ENCODE data around the gene ESPL1. TPM values are rescaled to one million over a fixed set of nuclear protein-coding genes. Genes with fewer than 3 reads are reported as not detected.

Gene ESPL1
- total RNA-seq, 1 donor from 2014 or later = 4.8 TPM

DNA sequence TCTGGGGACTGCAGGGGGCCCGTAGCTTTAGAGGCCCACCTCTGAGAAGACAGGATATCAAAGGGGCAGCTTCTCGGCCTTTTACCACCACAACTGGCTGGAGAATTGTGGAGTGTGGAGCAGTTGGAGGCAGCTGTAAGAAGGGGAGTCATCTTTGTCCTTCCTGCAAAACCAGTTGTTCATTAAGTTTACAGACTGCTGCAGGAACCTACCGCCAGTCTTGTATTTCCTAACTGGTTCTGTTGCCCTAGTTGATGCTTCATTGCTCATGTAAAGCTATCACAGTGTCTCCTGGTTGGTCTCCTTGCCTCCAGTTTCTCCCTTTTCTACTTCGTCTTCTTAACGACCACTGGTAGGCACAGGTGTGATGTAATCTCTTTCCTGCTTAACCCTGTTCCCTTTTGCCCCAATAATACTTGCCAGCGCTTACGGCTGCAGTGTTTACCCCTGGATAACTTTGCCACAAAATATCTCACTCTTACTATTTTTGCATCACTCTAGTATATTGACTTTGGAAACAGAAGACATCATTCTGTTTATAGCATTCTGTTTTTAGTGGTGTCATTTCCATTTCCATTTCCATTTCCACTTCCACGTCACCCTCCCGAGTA lies 11.9 kb downstream of the ESPL1 start:
- H3K4me3 Mint-ChIP-seq (ENCODE audit: unreplicated experiment) = no peak overlapping the region
- no peaks in the 10 kb centered on the region for H3K27me3 Mint-ChIP-seq (ENCODE audit: low read depth)
- peaks cover 6% of the 10 kb centered on the region for H3K4me1 Mint-ChIP-seq (ENCODE audit: low read depth)
- no peak overlapping the region for H3K27ac Mint-ChIP-seq (ENCODE audit: unreplicated experiment)
- no peaks in the 10 kb centered on the region for H3K9me3 Mint-ChIP-seq (ENCODE audit: low read depth)
- TF ChIP-seq, protein P1, sequence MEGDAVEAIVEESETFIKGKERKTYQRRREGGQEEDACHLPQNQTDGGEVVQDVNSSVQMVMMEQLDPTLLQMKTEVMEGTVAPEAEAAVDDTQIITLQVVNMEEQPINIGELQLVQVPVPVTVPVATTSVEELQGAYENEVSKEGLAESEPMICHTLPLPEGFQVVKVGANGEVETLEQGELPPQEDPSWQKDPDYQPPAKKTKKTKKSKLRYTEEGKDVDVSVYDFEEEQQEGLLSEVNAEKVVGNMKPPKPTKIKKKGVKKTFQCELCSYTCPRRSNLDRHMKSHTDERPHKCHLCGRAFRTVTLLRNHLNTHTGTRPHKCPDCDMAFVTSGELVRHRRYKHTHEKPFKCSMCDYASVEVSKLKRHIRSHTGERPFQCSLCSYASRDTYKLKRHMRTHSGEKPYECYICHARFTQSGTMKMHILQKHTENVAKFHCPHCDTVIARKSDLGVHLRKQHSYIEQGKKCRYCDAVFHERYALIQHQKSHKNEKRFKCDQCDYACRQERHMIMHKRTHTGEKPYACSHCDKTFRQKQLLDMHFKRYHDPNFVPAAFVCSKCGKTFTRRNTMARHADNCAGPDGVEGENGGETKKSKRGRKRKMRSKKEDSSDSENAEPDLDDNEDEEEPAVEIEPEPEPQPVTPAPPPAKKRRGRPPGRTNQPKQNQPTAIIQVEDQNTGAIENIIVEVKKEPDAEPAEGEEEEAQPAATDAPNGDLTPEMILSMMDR (IDR thresholded peaks at IDR 0.05) = no peak
- DNase-seq (ENCODE audit: low spot score) = no peak
- no peaks in the 10 kb centered on the region for H3K36me3 Mint-ChIP-seq (ENCODE audit: low read depth)

DNA sequence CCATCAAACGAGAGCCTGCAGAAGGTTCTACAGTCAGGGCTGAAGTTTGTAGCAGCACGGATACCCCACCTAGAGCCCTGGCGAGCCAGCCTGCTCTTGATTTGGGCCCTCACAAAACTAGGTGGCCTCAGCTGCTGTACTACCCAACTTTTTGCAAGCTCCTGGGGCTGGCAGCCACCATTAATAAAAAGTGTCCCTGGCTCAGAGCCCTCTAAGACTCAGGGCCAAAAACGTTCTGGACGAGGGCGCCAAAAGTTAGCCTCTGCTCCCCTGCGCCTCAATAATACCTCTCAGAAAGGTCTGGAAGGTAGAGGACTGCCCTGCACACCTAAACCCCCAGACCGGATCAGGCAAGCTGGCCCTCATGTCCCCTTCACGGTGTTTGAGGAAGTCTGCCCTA lies 18.3 kb downstream of the ESPL1 start:
- H3K27ac Mint-ChIP-seq (ENCODE audit: unreplicated experiment) = no peak overlapping the region

DNA sequence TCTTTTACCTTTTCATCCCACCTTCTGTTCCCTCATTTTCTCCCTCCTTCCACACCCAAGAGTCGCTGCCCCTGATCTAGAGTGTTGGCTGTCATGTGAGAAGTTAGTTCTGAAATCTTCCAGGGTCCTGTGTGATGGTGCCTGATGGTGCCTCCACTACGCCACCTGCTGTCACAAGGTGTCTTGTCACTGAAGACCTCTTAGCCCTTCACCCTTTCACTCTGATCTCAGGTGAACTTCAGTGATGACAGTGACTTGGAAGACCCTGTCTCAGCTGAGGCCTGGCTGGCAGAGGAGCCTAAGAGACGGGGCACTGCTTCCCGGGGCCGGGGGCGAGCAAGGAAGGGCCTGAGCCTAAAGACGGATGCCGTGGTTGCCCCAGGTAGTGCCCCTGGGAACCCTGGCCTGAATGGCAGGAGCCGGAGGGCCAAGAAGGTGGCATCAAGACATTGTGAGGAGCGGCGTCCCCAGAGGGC lies 19.7 kb downstream of the ESPL1 start:
- Mint-ChIP-seq H3K4me3 (ENCODE audit: unreplicated experiment) (no peak overlapping the region), H3K27me3 (ENCODE audit: low read depth) (no peaks in the 10 kb centered on the region), H3K36me3 (ENCODE audit: low read depth) (no peaks in the 10 kb centered on the region), H3K27ac (ENCODE audit: unreplicated experiment) (no peak overlapping the region), H3K9me3 (ENCODE audit: low read depth) (no peaks in the 10 kb centered on the region), H3K4me1 (ENCODE audit: low read depth) (peaks cover 8% of the 10 kb centered on the region)
- DNase-seq (ENCODE audit: low spot score) = no peak
- TF ChIP-seq, protein P1 (IDR thresholded peaks at IDR 0.05) = peak; percentile 87

More for the DNA sequence above, 18.3 kb downstream of the ESPL1 start:
- H3K9me3 Mint-ChIP-seq (ENCODE audit: low read depth) = no peaks in the 10 kb centered on the region
- peaks cover 8% of the 10 kb centered on the region for H3K4me1 Mint-ChIP-seq (ENCODE audit: low read depth)
- H3K27me3 Mint-ChIP-seq (ENCODE audit: low read depth) = no peaks in the 10 kb centered on the region
- H3K4me3 Mint-ChIP-seq (ENCODE audit: unreplicated experiment) = no peak overlapping the region
- TF ChIP-seq, protein P1 (IDR thresholded peaks at IDR 0.05) = no peak
- DNase-seq (ENCODE audit: low spot score) = no peak
- H3K36me3 Mint-ChIP-seq (ENCODE audit: low read depth) = no peaks in the 10 kb centered on the region

DNA sequence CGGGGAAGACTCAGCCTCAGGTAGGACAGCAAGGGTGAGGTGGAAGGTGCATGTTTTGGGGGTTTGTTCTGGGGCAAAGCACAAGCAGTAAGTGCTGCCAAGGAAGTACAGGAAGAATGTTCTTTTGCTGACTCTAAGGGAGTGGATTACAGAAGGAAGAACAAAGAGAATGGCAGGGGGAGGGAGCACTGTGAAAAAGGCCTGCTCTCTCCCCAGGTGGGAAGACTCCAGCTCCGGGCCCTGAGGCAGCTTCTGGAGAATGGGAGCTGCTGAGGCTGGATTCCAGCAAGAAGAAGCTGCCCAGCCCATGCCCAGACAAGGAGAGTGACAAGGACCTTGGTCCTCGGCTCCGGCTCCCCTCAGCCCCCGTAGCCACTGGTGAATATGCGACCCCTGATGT lies 20.2 kb downstream of the ESPL1 start:
- Mint-ChIP-seq H3K4me3 (ENCODE audit: unreplicated experiment) (no peak overlapping the region), H3K27me3 (ENCODE audit: low read depth) (no peaks in the 10 kb centered on the region), H3K36me3 (ENCODE audit: low read depth) (no peaks in the 10 kb centered on the region), H3K4me1 (ENCODE audit: low read depth) (peaks cover 8% of the 10 kb centered on the region), H3K9me3 (ENCODE audit: low read depth) (no peaks in the 10 kb centered on the region), H3K27ac (ENCODE audit: unreplicated experiment) (no peak overlapping the region)
- TF ChIP-seq, protein P1 (IDR thresholded peaks at IDR 0.05) = no peak
- no peak for DNase-seq (ENCODE audit: low spot score)

DNA sequence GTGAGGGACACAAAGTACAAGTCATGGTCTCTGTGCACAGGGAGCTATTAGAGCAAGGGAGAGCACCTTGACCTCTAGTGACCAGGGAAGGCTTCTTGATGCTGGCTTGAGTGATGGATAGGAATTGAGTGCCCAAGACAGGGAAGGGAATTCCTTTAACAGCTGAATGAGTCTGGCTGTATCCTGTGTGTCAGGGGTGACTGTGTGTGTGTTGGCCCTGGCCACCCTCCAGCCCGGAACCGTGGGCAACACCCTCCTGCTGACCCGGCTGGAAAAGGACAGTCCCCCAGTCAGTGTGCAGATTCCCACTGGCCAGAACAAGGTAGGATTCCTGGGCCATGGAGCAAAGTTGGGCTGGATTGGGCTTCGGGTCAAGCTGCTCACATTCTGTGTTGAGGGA lies 21.8 kb downstream of the ESPL1 start:
- Mint-ChIP-seq H3K27me3 (ENCODE audit: low read depth) (no peaks in the 10 kb centered on the region), H3K4me1 (ENCODE audit: low read depth) (peaks cover 4% of the 10 kb centered on the region), H3K4me3 (ENCODE audit: unreplicated experiment) (no peak overlapping the region), H3K27ac (ENCODE audit: unreplicated experiment) (no peak overlapping the region), H3K9me3 (ENCODE audit: low read depth) (no peaks in the 10 kb centered on the region), H3K36me3 (ENCODE audit: low read depth) (no peaks in the 10 kb centered on the region)
- no peak for DNase-seq (ENCODE audit: low spot score)
- TF ChIP-seq, protein P1 (IDR thresholded peaks at IDR 0.05) = no peak
